HepG2 (cell line): Measurements from ENCODE around the gene YBX2. TPM values are rescaled to one million over a fixed set of nuclear protein-coding genes. Genes with fewer than 3 reads are reported as not detected.

ENCODE experiments used
- ARNTL ChIP-seq: sonication (generic); formaldehyde crosslinking; IDR thresholded peaks from 2 replicates; pipeline ENCODE4 v1.4.0; 2020; ENCODE audit warnings: mild to moderate bottlenecking, missing genetic modification reagents
- FOXA3 ChIP-seq: IDR thresholded peaks from 2 replicates; pipeline ENCODE4 v1.6.1; 2016; ENCODE audit warnings: missing genetic modification reagents, missing compliant biosample characterization
- GATA4 ChIP-seq: sonication (generic); IDR thresholded peaks from 2 replicates; pipeline ENCODE4 v1.6.1; 2016; ENCODE audit warnings: antibody characterized with exemption, low read depth, borderline replicate concordance
- HDAC6 ChIP-seq: fragments of 200-600 bp; sonication (generic); IDR thresholded peaks from 2 replicates; pipeline ENCODE4 v1.7.0; 2017; ENCODE audit warnings: mild to moderate bottlenecking, antibody characterized with exemption, low read length, low read depth
- MEF2D ChIP-seq: sonication (generic); formaldehyde crosslinking; IDR thresholded peaks from 2 replicates; pipeline ENCODE4 v1.5.1; 2020; ENCODE audit warnings: mild to moderate bottlenecking, missing genetic modification reagents
- MTA1 ChIP-seq: sonication (generic); formaldehyde crosslinking; IDR thresholded peaks from 2 replicates; pipeline ENCODE4 v1.4.0; 2020; ENCODE audit warnings: missing genetic modification reagents, mild to moderate bottlenecking, borderline replicate concordance
- MXD4 ChIP-seq: IDR thresholded peaks from 2 replicates; pipeline ENCODE4 v1.6.1; 2016; ENCODE audit warnings: mild to moderate bottlenecking, missing biosample characterization, missing genetic modification reagents
- NONO ChIP-seq, 2 experiments: fragments of 450-650 bp in 1 of 2; sonication (generic) in 1 of 2; formaldehyde crosslinking in 1 of 2; IDR thresholded peaks in 1 of 2; conservative IDR thresholded peaks in 1 of 2; 2 replicates each; pipeline versions ENCODE4 v1.6.1 to v1.8.0; 2017 to 2022; ENCODE audit warnings: mild to moderate bottlenecking in 1 of 2, missing genetic modification reagents in 1 of 2, moderate library complexity in 1 of 2
- NR2C2 ChIP-seq: sonication (generic); formaldehyde crosslinking; IDR thresholded peaks from 2 replicates; pipeline ENCODE4 v1.4.0; 2020; ENCODE audit warnings: missing genetic modification reagents, mild to moderate bottlenecking, moderate library complexity, borderline replicate concordance
- PRDM10 ChIP-seq: sonication (generic); formaldehyde crosslinking; IDR thresholded peaks from 2 replicates; pipeline ENCODE4 v1.4.0; 2020; ENCODE audit warnings: low read depth, missing genetic modification reagents
- RAD21 ChIP-seq: fragments of 450-650 bp; formaldehyde crosslinking; IDR thresholded peaks from 2 replicates; pipeline ENCODE4 v1.5.0; 2020; ENCODE audit warnings: mild to moderate bottlenecking
- RARA ChIP-seq: IDR thresholded peaks from 2 replicates; pipeline ENCODE4 v1.6.1; 2016; ENCODE audit warnings: missing genetic modification reagents, missing compliant biosample characterization
- RORA ChIP-seq: sonication (generic); formaldehyde crosslinking; IDR thresholded peaks from 2 replicates; pipeline ENCODE4 v1.5.0; 2020; ENCODE audit warnings: mild to moderate bottlenecking, missing genetic modification reagents, moderate library complexity
- SNAPC4 ChIP-seq: sonication (generic); formaldehyde crosslinking; IDR thresholded peaks from 2 replicates; pipeline ENCODE4 v1.4.0; 2020; ENCODE audit warnings: mild to moderate bottlenecking, missing genetic modification reagents
- ZMAT3 ChIP-seq: sonication (generic); formaldehyde crosslinking; conservative IDR thresholded peaks from 2 replicates; pipeline ENCODE4 v1.7.0; 2021; ENCODE audit warnings: missing genetic modification reagents
- ZNF761 ChIP-seq: sonication (generic); formaldehyde crosslinking; conservative IDR thresholded peaks from 2 replicates; pipeline ENCODE4 v1.4.0; 2020; ENCODE audit warnings: mild to moderate bottlenecking, missing genetic modification reagents
- polyA plus RNA-seq, 8 experiments: library from polyadenylated mRNA; depleted of rRNA in 3 of 8; stranded (reverse) in 7 of 8; unstranded in 1 of 8; fragments of >200 nt; fragmentation: Illumina TruSeq in 4 of 8; extraction: Trizol in 4 of 8; gene quantifications; 2 replicates each; pipeline versions ENCODE4 v1.2.1 to v1.2.3, GENCODE V29; 2011 to 2016; ENCODE audit warnings: low read depth in 4 of 8, missing spikeins in 1 of 8, mixed read lengths in 1 of 8; ENCODE audit not compliant: insufficient read depth in 1 of 8
- total RNA-seq, 5 experiments: library from RNA; depleted of rRNA; stranded (reverse); fragments of >200 nt; fragmentation: Illumina TruSeq; extraction: Trizol; gene quantifications; 2 replicates each; pipeline ENCODE4 v1.2.3, GENCODE V29; 2016; ENCODE audit warnings: low read depth in 1 of 5
- TF ChIP-seq, protein P1 (sequence below): IDR thresholded peaks from 2 replicates; pipeline ENCODE4 v1.6.1; 2018; ENCODE audit warnings: missing genetic modification reagents
- TF ChIP-seq, protein P2 (sequence below): sonication (generic); formaldehyde crosslinking; IDR thresholded peaks from 2 replicates; pipeline ENCODE4 v1.4.0; 2020; ENCODE audit warnings: mild to moderate bottlenecking, missing genetic modification reagents

YBX2 gene
- total and polyA plus RNA-seq, 2 of the 13 experiments (the other 11 are each of a cell fraction or from before 2014, with no cell fraction given): 0.12 to 0.22 TPM

GRCh38 chr17:7306911-7307685 lies 12.7 kb upstream of the YBX2 start, which contains the start of gene EIF5A (continued):
- 0 out of 2 replicates have a peak, but pooled peaks have one; percentile 8 for TF ChIP-seq RARA (CRISPR knock-in tag)
- TF ChIP-seq PRDM10 (CRISPR knock-in tag): peak; percentile 48; the same call in 1 of the 2 replicates
- TF ChIP-seq GATA4: peak; percentile 37; the same call in 1 of the 2 replicates
- TF ChIP-seq, protein P1, sequence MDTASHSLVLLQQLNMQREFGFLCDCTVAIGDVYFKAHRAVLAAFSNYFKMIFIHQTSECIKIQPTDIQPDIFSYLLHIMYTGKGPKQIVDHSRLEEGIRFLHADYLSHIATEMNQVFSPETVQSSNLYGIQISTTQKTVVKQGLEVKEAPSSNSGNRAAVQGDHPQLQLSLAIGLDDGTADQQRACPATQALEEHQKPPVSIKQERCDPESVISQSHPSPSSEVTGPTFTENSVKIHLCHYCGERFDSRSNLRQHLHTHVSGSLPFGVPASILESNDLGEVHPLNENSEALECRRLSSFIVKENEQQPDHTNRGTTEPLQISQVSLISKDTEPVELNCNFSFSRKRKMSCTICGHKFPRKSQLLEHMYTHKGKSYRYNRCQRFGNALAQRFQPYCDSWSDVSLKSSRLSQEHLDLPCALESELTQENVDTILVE: peak; percentile 86
- peak; percentile 36; the same call in 1 of the 2 replicates for TF ChIP-seq MEF2D
- peak; percentile 75 for TF ChIP-seq ZMAT3 (CRISPR knock-in tag)
- TF ChIP-seq HDAC6: no peak
- peak; percentile 59; the same call in 1 of the 2 replicates for TF ChIP-seq ZNF761 (CRISPR knock-in tag)
- peak; percentile 17; the same call in 1 of the 2 replicates for TF ChIP-seq ARNTL (CRISPR knock-in tag)
- TF ChIP-seq MTA1: peak; percentile 61; the same call in 1 of the 2 replicates
- no peak for TF ChIP-seq RAD21 (CRISPR knock-in tag)
- TF ChIP-seq RORA (CRISPR knock-in tag): no peak
- peak; percentile 40 for TF ChIP-seq FOXA3 (CRISPR knock-in tag)
- peak; percentile 77 for TF ChIP-seq NR2C2 (CRISPR knock-in tag)
- no peak for TF ChIP-seq NONO (IDR thresholded peaks at IDR 0.05)
- peak; percentile 64; the same call in 1 of the 2 replicates for TF ChIP-seq NONO (CRISPR knock-in tag; conservative IDR thresholded peaks at IDR 0.05)
- TF ChIP-seq MXD4 (CRISPR knock-in tag): peak; percentile 61
- TF ChIP-seq SNAPC4 (CRISPR knock-in tag): 0 out of 2 replicates have a peak, but pooled peaks have one; percentile 22
- TF ChIP-seq, protein P2, sequence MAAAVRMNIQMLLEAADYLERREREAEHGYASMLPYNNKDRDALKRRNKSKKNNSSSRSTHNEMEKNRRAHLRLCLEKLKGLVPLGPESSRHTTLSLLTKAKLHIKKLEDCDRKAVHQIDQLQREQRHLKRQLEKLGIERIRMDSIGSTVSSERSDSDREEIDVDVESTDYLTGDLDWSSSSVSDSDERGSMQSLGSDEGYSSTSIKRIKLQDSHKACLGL (CRISPR knock-in tag): 0 out of 2 replicates have a peak, but pooled peaks have one; percentile 4
